GM19043 (cell line): Measurements from ENCODE around the gene GIPC2.
A peak's percentile ranks its signal among the peaks of the same experiment; 100 is the strongest.

ENCODE experiments used
- ATAC-seq: cut with Tn5 transposase; IDR thresholded peaks from one replicate; pipeline ENCODE4 v1.9.1; 2021; ENCODE audit warnings: low read depth; ENCODE audit not compliant: unreplicated experiment

Gene GIPC2

DNA sequence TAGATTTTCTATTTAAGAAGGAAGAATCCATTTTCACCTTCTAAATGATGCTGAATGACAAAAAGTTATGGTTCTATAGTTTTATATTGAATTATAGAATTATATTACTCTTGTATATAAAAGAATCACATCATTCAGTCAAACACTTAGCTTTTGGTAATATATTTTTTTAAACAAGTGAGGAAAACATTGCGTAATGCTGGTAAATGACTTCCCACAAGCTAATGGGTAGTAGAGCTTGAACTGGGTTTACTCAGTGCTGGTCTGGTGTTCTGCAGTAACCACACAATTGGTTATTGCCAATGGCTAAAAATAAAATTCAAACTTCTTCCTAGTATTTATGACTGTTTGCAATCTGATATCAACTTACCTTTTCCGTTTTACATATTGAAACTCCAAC lies 10.6 kb upstream of the GIPC2 start:
- ATAC-seq: no peak

DNA sequence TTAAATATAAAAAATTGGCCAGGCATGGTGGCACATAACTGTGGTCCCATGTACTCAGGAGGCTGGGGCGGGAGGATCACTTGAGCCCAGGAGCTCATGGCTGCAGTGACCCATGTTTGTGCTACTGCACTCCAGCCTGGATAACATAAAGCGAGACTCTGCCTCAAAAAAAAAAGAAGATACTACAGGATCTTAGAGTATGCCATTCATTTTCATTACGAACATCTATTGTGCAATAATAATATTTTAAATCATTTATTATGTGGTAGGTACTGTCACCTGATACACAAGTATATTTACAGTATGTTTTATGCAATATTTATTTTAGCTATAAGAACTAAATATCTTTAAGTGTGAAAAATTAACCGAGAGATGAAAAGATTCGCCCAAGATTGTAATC lies 9.3 kb upstream of the GIPC2 start:
- ATAC-seq: no peak

GRCh38 chr1:78038071-78038470 lies 7.7 kb upstream of the GIPC2 start:
- ATAC-seq: no peak

- no peak for ATAC-seq
Observed at GRCh38 chr1:78038491-78038939, 7.3 kb upstream of the GIPC2 start.

DNA sequence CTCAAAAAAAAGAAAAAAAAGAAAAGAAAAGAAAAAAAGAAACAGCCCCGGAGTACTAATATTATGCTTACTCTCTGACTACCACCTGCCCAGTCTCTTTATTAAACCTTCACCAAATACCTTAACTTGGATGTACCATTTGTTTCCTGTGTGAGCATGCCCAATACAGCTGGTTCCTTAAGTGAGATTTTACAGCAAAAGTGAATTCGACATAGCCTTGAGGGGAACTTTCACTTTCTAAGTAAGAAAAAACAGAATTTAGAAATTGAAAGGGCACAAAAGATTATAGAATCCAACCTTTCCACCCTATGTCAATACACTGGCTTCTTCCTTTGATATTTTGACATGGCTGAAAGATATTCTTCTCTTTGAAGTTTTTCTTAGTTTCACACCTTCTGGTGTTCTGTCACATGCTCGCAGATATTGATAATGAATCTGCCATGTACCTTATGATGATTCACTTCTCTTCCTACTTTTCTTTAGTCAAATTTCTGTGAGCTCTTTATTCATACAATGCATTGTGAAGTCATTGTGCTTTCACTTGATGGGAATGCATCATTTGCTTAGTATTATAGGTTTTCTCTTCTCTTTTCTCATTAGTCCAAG lies 5.2 kb upstream of the GIPC2 start:
- no peak for ATAC-seq

GRCh38 chr1:78043436-78043835 lies 2.3 kb upstream of the GIPC2 start:
- no peak for ATAC-seq

DNA sequence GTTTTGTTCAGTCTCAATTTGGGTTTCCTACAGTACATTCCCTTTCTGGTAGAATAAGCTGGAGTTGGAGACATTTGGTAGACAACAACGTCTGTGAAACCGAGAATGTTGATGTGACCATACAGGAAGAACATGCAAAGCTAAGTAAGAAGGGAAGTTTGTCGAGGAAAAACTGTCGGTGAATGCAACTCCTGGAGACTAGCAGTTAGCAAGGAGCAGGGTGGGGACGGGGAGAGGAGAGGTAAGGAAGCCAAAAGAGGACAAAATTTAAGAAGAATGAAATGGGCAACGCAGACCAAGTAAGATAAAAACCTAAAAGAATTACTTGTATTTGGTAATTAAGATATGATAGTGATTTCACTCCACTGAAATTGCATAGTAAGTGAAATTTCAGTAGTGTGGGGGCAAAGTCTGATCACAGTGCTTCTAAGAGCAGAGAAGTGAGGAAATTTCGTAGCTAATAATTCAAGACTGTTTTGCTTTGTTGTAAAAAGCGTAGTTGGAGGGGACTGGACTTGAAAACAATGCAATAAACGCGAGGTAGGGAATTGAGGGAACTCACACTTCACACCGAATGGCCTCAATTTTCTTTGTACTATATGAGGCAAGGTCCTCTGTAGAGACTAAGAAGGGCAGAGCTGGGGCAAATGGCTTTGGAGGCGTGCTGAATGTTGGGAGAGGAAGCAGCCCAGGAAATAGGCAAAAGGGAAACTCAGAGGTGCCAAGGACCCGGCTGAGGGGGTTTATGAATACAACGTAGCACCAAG lies 787 bp upstream of the GIPC2 start:
- no peak for ATAC-seq

GRCh38 chr1:78045563-78045925 lies 222 bp upstream of the GIPC2 start:
- ATAC-seq: no peak

DNA sequence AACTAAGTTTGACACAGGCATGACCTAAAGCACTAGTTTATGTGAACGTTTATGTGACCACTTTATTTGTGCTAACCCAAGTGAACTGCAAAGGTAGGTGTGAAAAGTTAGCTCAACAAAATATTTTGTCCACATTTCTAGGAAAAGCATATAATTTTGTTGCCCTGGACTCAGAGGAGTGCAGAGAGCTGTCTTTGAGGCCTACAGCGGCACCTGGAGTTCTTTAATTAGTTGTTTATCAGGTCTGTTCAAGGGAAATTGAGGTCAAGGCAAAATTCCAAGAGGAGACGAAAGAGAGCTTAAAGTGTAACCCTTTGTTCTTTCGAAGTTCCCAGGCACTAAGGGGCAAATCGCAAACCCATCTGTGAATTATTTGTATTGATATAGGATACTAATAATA lies 1.3 kb downstream of the GIPC2 start:
- ATAC-seq: no peak

DNA sequence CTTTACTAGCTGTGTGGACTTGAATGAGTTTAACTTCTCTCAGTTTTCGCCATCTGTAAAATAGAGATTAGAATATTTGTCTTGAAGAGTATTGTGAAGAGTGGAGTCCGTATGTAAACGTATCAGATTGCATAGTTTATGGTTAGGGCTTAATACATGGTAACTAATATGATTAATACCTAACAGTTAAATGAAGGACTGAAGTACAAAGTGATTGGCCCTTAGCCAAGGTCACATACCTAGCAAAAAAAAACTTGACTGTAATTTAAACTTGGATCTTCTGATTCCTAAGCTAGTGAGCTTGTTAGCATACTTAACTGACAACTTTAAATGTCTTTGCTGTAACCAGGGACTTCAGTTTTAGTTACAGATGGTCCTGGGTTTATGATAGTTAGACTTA lies 1.9 kb downstream of the GIPC2 start:
- ATAC-seq: no peak

GRCh38 chr1:78048446-78048845 lies 2.7 kb downstream of the GIPC2 start:
- ATAC-seq: no peak

- no peak for ATAC-seq
Observed at GRCh38 chr1:78049396-78049795, 3.6 kb downstream of the GIPC2 start.

GRCh38 chr1:78051005-78051404 lies 5.2 kb downstream of the GIPC2 start:
- no peak for ATAC-seq

GRCh38 chr1:78052685-78053405 lies 7.1 kb downstream of the GIPC2 start:
- ATAC-seq: no peak

GRCh38 chr1:78053498-78053897 lies 7.7 kb downstream of the GIPC2 start:
- no peak for ATAC-seq

- ATAC-seq: no peak
Observed at GRCh38 chr1:78054559-78054958, 8.8 kb downstream of the GIPC2 start.

- no peak for ATAC-seq
Observed at GRCh38 chr1:78054972-78055371, 9.2 kb downstream of the GIPC2 start.

GRCh38 chr1:78055565-78056132 lies 9.9 kb downstream of the GIPC2 start:
- ATAC-seq: no peak

GRCh38 chr1:78058670-78059069 lies 12.9 kb downstream of the GIPC2 start:
- ATAC-seq: no peak

DNA sequence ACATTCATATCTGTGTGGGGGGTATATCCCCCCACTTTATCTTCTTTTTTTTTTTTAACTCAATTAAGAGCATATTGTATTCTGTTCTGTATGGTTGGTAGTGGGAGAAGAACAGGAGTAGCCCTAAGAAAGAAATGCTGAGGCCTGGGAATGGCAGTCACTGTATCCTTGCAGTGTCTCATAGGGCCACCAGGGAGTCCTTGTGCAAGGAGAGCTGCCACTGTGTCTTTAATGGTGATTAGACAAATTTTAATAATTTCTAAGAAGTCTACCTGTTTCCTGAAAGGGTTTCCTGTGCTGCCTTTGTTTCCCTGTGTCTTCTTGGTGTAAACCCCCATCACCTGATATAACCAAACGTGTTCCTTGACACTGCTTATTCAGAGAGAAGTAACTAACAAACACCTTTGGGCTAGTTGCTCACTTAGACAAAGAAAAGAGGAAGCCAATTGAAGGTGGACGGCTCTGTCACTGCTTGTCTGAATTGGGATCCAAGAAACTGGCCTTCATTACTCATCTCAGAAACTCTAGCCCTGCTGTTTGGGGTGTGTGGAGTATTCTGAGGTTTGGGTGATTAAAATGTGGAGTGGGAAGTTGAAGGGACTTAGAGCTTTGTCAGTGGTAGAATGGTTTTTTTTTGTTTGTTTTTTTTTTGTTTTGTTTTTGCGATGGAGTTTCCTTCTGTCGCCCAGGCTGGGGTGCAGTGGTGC lies 15.2 kb downstream of the GIPC2 start:
- ATAC-seq: peak; percentile 65
